H4 (cell line): Measurements from ENCODE around the gene COX14. TPM values are rescaled to one million over a fixed set of nuclear protein-coding genes. Genes with fewer than 3 reads are reported as not detected.
"Not testable (repeated sequence)": the region's sequence is repeated elsewhere in the genome, so short reads cannot be mapped to it uniquely, and the experiment has no call there.

ENCODE experiments used
- DNase-seq: peaks from one replicate; pipeline ENCODE4 v3.0.0-alpha.2; 2015; ENCODE audit warnings: low spot score
- total RNA-seq: library from RNA; depleted of rRNA; stranded (reverse); fragments of >200 nt; shearing (Covaris generic); gene quantifications from 2 replicates; pipeline ENCODE4 v1.2.3, GENCODE V29; 2014; rRNA removed

The COX14 gene
- total RNA-seq, 1 experiment from 2014 or later = 64.8 TPM

DNA sequence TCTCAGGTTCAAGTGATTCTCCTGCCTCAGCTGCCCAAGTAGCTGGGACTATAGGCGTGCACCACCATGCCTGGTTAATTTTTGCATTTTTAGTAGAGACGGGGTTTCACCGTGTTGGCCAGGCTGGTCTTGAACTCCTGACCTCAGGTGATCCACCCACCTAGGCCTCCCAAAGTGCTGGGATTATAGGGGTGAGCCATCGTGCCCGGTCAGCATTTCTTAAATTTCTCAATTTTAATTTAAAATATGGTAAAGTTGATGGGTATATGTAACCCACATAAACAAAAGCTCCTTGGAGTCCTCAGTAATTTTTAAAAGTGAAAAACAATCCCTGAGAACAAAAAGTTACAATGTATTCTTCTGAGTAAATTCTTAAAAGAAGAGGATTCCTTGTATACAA lies 42.9 kb downstream of the COX14 start:
- not testable (repeated sequence) for DNase-seq

DNA sequence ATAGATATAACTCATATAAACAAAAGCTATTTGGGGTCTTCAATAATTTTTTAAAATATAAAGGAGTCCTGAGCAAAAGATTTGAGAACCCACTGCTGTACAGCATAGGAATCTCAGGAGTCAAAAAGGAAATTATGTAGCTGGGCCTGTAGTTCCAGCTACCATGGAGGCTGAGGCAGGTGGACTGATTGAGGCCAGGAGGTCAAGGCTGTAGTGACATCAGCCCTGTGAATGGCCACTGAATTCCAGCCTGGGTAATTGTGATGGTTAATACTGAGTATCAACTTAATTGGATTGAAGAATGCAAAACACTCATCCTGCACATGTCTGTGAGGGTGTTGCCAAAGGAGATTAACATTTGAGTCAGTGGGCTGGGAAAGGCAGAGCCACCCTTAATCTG lies 44.6 kb downstream of the COX14 start:
- no peak for DNase-seq

GRCh38 chr12:50157259-50157658 lies 45.2 kb downstream of the COX14 start:
- no peak for DNase-seq

DNA sequence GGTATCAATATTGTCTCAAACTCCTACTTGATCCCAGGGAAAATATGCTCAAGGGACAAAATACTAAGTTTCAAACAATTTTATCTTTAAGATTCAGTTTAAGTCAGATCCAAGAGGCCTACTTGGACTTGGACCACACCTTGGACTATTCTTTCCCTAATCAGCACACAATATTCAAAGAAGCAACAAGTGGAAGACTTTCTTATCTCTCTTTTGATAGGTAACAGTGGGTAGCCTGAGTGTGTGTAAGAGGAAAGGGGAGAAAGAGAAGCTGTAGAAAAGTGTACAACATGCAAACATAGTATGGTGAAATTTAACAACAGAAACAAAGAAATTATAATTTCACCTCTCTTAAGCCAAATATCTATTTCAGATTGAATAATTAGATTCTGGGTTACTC lies 48.6 kb downstream of the COX14 start:
- DNase-seq = no peak

DNA sequence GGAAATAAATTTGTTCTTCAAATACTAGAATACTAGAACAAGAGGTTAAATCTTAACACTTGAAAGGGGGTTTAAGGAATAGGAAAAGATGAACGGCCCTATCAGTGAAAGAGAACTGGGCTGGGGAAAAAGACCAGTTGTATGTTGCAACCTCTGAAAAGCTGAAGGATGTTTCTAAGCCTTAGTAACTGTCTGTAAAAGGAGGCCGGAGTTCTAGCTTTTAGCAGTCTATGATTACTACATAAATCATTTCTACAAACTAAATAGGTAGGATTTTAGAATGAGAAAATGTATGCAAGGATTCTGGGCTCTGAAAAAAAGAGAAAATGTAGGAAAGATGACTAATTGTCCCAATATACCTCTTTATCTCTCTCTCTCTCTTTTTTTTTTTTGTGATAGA lies 50.2 kb downstream of the COX14 start:
- DNase-seq = no peak

- no peak for DNase-seq
These were observed 52.9 kb downstream of the COX14 start for GRCh38 chr12:50164963-50165362.

DNA sequence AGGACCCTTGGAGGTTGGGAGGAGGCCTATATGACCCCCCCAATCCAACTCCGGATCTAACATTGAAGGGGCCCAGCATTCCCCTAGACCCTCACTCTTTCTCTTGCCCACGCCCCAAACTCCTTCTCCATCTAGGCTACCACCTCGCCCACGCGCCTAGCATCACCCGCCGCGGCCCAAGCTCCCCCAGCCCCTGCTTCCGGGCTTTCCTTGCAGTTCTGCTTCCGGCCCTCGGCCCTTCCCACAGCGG lies 54.7 kb downstream of the COX14 start:
- no peak for DNase-seq

DNA sequence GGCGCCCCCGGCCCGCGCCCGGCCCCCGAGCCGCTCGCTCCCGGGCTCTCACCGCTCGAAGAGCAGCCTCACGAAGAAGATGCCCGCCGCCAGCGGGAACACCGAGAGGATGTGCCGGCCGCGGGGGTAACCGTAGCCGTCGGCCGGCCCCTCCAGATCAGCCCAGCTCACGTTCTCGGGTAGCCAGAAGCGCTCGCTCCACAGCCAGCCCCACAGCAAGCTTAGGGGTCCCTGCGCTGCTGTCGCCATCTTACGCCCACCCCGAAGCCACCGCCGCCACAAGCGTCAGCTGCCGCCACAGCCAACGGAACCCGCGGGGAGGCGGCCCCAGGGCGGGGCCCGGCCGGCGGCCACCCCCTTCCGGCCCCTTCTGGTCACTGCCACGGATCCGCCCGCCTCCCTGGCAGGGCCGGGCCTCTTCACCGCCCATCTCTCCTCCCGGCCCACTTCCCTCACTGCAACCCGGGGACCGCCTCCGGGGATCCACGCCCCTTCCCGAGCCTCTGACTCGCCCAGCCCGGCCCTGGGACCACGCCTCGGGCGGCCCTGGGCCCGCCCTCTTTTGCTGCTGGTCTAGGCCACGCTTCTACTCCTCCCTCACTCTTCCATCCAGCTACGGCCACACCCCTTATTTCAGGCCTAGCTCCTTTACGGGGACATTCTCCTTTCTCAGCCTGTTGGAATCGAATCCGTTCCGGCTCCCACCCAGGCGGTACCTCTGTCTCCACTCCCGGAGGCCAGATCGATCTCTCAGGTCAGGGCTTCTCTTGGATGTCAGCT lies 55.2 kb downstream of the COX14 start, which contains the start of gene CERS5:
Gene CERS5, minus strand, starts transcription at position 321 of the 780 bp plus-strand sequence. Its CDS starts 72 bp downstream, at position 249.
- peak; percentile 95 for DNase-seq

Other genes starting within 250 kb of the COX14 start
- gene FAIM2, start 208.3 kb upstream of the COX14 start, total RNA-seq = 0.58 TPM in 1 of 2 replicates, not detected in the other
- gene AQP2, start 161.5 kb upstream of the COX14 start, total RNA-seq = not detected in 2 replicates
- gene AQP5, start 150.4 kb upstream of the COX14 start, total RNA-seq = not detected in 2 replicates
- gene AQP6, start 139.3 kb upstream of the COX14 start, total RNA-seq = 0.10 TPM in 1 of 2 replicates, not detected in the other
- gene RACGAP1, start 86.7 kb upstream of the COX14 start, total RNA-seq = 115 and 140 TPM in 2 replicates
- gene ASIC1, start 54.6 kb upstream of the COX14 start, total RNA-seq = 1.6 and 3.4 TPM in 2 replicates
- 52.7 and 64.3 TPM in 2 replicates for gene SMARCD1, start 26.9 kb upstream of the COX14 start, total RNA-seq
- gene GPD1, start 8.2 kb upstream of the COX14 start, total RNA-seq = 0.25 TPM in 1 of 2 replicates, not detected in the other
- gene CERS5, start 55.1 kb downstream of the COX14 start, total RNA-seq = 11.7 and 15.8 TPM in 2 replicates
- gene LIMA1, start 171.3 kb downstream of the COX14 start, total RNA-seq = 97.1 and 109 TPM in 2 replicates